HEK293 (cell line): ENCODE data around the gene NEU3.

Source experiments
- FEZF1 ChIP-seq: fragments of 450-650 bp; formaldehyde crosslinking; IDR thresholded peaks from 2 replicates; pipeline ENCODE4 v1.5.1; 2016; ENCODE audit warnings: missing biosample characterization, missing genetic modification characterization
- GLIS1 ChIP-seq: fragments of 450-650 bp; formaldehyde crosslinking; IDR thresholded peaks from 2 replicates; pipeline ENCODE4 v1.5.1; 2016; ENCODE audit warnings: missing biosample characterization, missing genetic modification characterization
- HIC1 ChIP-seq: fragments of 450-650 bp; formaldehyde crosslinking; IDR thresholded peaks from 2 replicates; pipeline ENCODE4 v1.5.1; 2016; ENCODE audit warnings: missing biosample characterization, missing genetic modification characterization
- HOXC10 ChIP-seq: sonication (generic); formaldehyde crosslinking; IDR thresholded peaks from 2 replicates; pipeline ENCODE4 v1.8.1; 2023; ENCODE audit warnings: mild to moderate bottlenecking, missing genetic modification reagents
- KLF16 ChIP-seq: fragments of 450-650 bp; formaldehyde crosslinking; IDR thresholded peaks from 2 replicates; pipeline ENCODE4 v1.5.1; 2017; ENCODE audit warnings: missing biosample characterization, missing genetic modification characterization
- REPIN1 ChIP-seq: fragments of 450-650 bp; formaldehyde crosslinking; IDR thresholded peaks from 2 replicates; pipeline ENCODE4 v1.5.1; 2017; ENCODE audit warnings: missing biosample characterization, missing genetic modification characterization, low read depth
- TCF7L2 ChIP-seq: IDR thresholded peaks from 2 replicates; pipeline ENCODE4 v1.6.1; 2011; ENCODE audit warnings: low read depth, mild to moderate bottlenecking, inconsistent platforms, low read length, moderate library complexity, borderline replicate concordance
- TRIM28 ChIP-seq: IDR thresholded peaks from 2 replicates; pipeline ENCODE4 v1.6.1; 2011; ENCODE audit warnings: low read length, control low read depth, borderline replicate concordance
- TSHZ1 ChIP-seq: fragments of 450-650 bp; formaldehyde crosslinking; IDR thresholded peaks from 2 replicates; pipeline ENCODE4 v1.5.1; 2016; ENCODE audit warnings: missing biosample characterization, missing genetic modification characterization, borderline replicate concordance
- ZBTB11 ChIP-seq: fragments of 450-650 bp; formaldehyde crosslinking; conservative IDR thresholded peaks from 2 replicates; pipeline ENCODE4 v1.5.1; 2016; ENCODE audit warnings: low read depth, missing biosample characterization, missing genetic modification characterization
- ZBTB26 ChIP-seq: fragments of 450-650 bp; formaldehyde crosslinking; optimal IDR thresholded peaks from 2 replicates; pipeline ENCODE3; 2016; ENCODE audit warnings: missing biosample characterization, mild to moderate bottlenecking, missing genetic modification characterization
- ZNF140 ChIP-seq: fragments of 450-650 bp; formaldehyde crosslinking; IDR thresholded peaks from 2 replicates; pipeline ENCODE4 v1.5.1; 2016; ENCODE audit warnings: missing biosample characterization, missing genetic modification characterization
- ZNF146 ChIP-seq: fragments of 450-650 bp; formaldehyde crosslinking; IDR thresholded peaks from 2 replicates; pipeline ENCODE4 v1.5.1; 2016; ENCODE audit warnings: missing biosample characterization, missing genetic modification characterization
- ZNF169 ChIP-seq: fragments of 450-650 bp; formaldehyde crosslinking; IDR thresholded peaks from 2 replicates; pipeline ENCODE4 v1.5.1; 2016; ENCODE audit warnings: missing biosample characterization, missing genetic modification characterization
- ZNF223 ChIP-seq: fragments of 450-650 bp; formaldehyde crosslinking; IDR thresholded peaks from 2 replicates; pipeline ENCODE4 v1.5.1; 2016; ENCODE audit warnings: missing biosample characterization, missing genetic modification characterization
- ZNF280C ChIP-seq: fragments of 450-650 bp; formaldehyde crosslinking; IDR thresholded peaks from 2 replicates; pipeline ENCODE4 v1.5.1; 2016; ENCODE audit warnings: missing biosample characterization, missing genetic modification characterization
- ZNF341 ChIP-seq: fragments of 450-650 bp; formaldehyde crosslinking; IDR thresholded peaks from 2 replicates; pipeline ENCODE4; 2016; ENCODE audit warnings: low read depth, missing biosample characterization, missing genetic modification characterization
- ZNF362 ChIP-seq: fragments of 450-650 bp; formaldehyde crosslinking; IDR thresholded peaks from 2 replicates; pipeline ENCODE4 v1.5.1; 2016; ENCODE audit warnings: missing biosample characterization, missing genetic modification characterization
- ZNF416 ChIP-seq: fragments of 450-650 bp; formaldehyde crosslinking; IDR thresholded peaks from 2 replicates; pipeline ENCODE4 v1.5.1; 2016; ENCODE audit warnings: missing biosample characterization, missing genetic modification characterization
- ZNF426 ChIP-seq: fragments of 450-650 bp; formaldehyde crosslinking; IDR thresholded peaks from 2 replicates; pipeline ENCODE4 v1.5.1; 2017; ENCODE audit warnings: missing biosample characterization, missing genetic modification characterization, mild to moderate bottlenecking, inconsistent platforms, moderate library complexity
- ZNF433 ChIP-seq: fragments of 450-650 bp; formaldehyde crosslinking; IDR thresholded peaks from 2 replicates; pipeline ENCODE4 v1.5.1; 2016; ENCODE audit warnings: missing biosample characterization, missing genetic modification characterization, low read depth
- ZNF585B ChIP-seq: fragments of 450-650 bp; formaldehyde crosslinking; IDR thresholded peaks from 2 replicates; pipeline ENCODE4 v1.5.1; 2016; ENCODE audit warnings: missing biosample characterization, missing genetic modification characterization
- ZNF626 ChIP-seq: fragments of 450-650 bp; sonication (Bioruptor Pico); formaldehyde crosslinking; IDR thresholded peaks from 2 replicates; pipeline ENCODE4 v1.5.1; 2018; ENCODE audit warnings: missing biosample characterization, missing genetic modification characterization, inconsistent platforms
- ZNF704 ChIP-seq: fragments of 450-650 bp; formaldehyde crosslinking; IDR thresholded peaks from 2 replicates; pipeline ENCODE4 v1.5.1; 2016; ENCODE audit warnings: missing biosample characterization, missing genetic modification characterization
- ZNF768 ChIP-seq: fragments of 450-650 bp; formaldehyde crosslinking; IDR thresholded peaks from 2 replicates; pipeline ENCODE4 v1.5.1; 2018; ENCODE audit warnings: missing biosample characterization, mild to moderate bottlenecking, missing genetic modification characterization

NEU3 gene

GRCh38 chr11:74988541-74989259 lies at the start of gene NEU3 (continued):
- no peak for TF ChIP-seq ZNF426
- no peak for TF ChIP-seq ZNF169 (tag by site-specific recombination)
- TF ChIP-seq REPIN1 (tag by site-specific recombination), result no peak
- TF ChIP-seq ZNF146, result no peak
- TF ChIP-seq ZNF585B (tag by site-specific recombination), result no peak
- no peak for TF ChIP-seq ZNF140
- no peak for TF ChIP-seq ZNF362 (tag by site-specific recombination)
- no peak for TF ChIP-seq HIC1
- TF ChIP-seq TRIM28, result no peak
- TF ChIP-seq KLF16 (tag by site-specific recombination), result 0 out of 2 replicates have a peak, but pooled peaks have one; percentile 64
- TF ChIP-seq TSHZ1, result no peak
- TF ChIP-seq ZBTB11 (tag by site-specific recombination), result peak; percentile 97
- no peak for TF ChIP-seq ZNF433
- no peak for TF ChIP-seq TCF7L2
- no peak for TF ChIP-seq HOXC10 (CRISPR knock-in tag)
- TF ChIP-seq ZNF280C (tag by site-specific recombination), result no peak
- TF ChIP-seq GLIS1 (tag by site-specific recombination), result peak; percentile 35; the same call in 1 of the 2 replicates
- TF ChIP-seq FEZF1, result no peak
- TF ChIP-seq ZNF416 (tag by site-specific recombination), result no peak
- TF ChIP-seq ZBTB26 (tag by site-specific recombination), result peak; percentile 7
- no peak for TF ChIP-seq ZNF704 (tag by site-specific recombination)
- 0 out of 2 replicates have a peak, but pooled peaks have one; percentile 11 for TF ChIP-seq ZNF341
- TF ChIP-seq ZNF626 (tag by site-specific recombination), result no peak
- no peak for TF ChIP-seq ZNF768 (tag by site-specific recombination)
- TF ChIP-seq ZNF223 (tag by site-specific recombination), result no peak
